ENCODE results near the gene HES7.

The HES7 gene

DNA sequence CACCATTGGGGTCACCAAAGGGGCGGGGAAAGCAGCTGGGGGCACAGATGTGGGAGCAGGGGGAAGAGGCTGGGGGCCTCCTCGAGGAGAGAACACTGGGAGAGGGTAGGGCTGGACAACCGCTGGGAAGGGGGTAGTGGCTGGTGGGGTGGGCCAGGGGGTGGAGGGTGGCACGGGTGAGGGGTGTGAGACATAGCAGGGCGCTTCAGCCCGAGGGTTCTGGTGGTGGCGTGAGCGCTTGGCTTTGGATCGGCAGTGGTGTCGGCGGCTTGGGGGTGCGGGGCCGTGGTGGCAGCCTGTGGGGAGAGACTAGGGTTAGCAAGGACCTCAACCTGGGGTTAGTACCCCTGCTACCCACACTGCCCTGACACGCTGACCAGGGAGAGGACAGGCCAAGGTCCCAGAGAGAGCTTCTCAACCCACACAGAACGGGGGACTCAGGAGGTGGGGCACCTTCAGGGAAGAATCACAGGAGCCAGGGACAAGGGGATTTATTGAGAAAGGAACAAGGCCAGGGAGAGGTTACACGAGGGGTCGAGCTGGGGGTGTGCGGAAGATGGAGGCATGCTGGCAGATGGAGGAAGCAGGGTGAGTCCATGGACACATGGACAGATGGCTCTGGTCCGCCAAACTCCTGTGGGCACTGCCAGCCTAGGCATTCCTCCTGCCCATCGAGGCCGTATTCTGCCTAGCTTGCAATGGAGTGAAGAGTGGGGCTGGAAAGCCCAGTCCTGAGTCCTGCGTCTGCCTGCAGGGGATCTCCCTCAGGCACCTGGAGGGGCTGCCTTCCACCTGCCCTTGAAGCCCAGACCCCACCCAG lies 19.9 kb upstream of the HES7 start:
- in situ Hi-C loops (cut with MboI; ENCODE audit: low sequenced_read_pairs) = no loop called here

GRCh38 chr17:8142887-8143580 lies 19.1 kb upstream of the HES7 start:
- in situ Hi-C loops (cut with MboI; ENCODE audit: low sequenced_read_pairs) = no loop called here

- in situ Hi-C loops (cut with MboI; ENCODE audit: low sequenced_read_pairs) = no loop called here
Measured at GRCh38 chr17:8142158-8142886, 18.4 kb upstream of the HES7 start.

DNA sequence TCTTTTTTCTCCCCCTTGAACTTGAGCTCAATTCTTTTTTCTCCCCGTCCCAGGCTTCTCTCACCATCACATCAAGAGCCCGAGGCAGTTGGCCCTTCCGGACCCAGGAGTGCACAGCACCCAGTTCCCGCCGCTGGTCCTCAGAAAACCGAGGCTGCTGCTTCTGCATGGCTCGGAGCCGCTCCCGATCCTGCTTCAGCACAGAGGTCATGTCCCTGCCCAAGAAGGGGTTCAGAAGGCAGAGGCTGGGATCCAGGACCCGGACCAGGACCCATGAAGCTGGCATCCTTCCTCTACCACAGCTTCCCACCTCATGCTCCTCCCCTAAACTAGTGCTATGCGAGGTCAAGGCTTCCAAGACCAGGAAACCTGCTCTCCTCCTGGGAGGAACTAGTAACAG lies 17.8 kb upstream of the HES7 start:
- in situ Hi-C loops (cut with MboI; ENCODE audit: low sequenced_read_pairs) = no loop called here

- in situ Hi-C loops (cut with MboI; ENCODE audit: low sequenced_read_pairs) = no loop called here
Measured at GRCh38 chr17:8141045-8141444, 17.1 kb upstream of the HES7 start.

DNA sequence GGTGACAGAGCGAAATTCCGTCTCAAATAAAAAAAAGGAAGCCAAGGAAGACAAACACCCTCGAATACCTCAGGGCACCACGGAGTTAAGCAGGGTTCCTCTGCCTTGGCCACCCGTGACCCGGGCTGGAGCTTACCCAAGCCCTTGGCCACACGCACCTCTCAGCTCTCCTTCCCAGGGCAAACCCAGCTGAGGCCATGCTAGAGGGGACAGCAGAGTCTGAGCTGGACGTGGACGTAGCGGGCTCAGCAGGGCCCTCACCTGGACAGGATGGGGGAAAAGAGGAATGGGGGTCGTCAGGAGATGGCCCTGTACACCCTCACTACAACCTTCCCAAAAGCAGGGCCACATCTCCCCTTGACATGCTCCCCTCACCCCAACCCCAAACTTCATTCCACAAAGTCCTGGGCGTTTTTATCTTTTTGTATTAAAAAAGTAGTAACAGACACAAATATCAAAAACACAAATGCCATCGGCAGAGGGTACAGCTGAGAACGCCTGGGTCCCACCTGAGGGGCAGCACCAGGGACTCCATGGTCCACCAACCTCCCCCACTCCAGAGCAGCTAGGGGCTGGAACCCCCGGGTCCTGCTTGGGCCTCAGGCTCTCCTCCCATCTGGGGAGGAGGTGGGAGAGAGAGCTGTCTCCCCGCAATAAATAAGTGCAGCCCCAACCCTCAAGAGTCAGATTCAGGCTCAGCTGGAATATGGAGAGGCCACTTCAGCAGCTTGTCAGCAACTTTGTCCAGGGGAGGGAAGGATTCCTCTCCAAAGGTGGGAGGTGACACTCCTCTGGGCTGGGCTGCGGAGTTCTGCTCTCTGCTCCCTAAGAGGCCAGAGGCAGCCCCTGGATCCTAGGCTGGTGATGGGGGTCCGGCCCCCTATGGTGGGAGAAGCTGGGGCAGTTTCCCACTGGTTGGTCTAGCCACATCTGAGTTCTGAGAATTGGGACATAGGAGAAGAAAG lies 16.4 kb upstream of the HES7 start:
- in situ Hi-C loops (cut with MboI; ENCODE audit: low sequenced_read_pairs) = no loop called here

DNA sequence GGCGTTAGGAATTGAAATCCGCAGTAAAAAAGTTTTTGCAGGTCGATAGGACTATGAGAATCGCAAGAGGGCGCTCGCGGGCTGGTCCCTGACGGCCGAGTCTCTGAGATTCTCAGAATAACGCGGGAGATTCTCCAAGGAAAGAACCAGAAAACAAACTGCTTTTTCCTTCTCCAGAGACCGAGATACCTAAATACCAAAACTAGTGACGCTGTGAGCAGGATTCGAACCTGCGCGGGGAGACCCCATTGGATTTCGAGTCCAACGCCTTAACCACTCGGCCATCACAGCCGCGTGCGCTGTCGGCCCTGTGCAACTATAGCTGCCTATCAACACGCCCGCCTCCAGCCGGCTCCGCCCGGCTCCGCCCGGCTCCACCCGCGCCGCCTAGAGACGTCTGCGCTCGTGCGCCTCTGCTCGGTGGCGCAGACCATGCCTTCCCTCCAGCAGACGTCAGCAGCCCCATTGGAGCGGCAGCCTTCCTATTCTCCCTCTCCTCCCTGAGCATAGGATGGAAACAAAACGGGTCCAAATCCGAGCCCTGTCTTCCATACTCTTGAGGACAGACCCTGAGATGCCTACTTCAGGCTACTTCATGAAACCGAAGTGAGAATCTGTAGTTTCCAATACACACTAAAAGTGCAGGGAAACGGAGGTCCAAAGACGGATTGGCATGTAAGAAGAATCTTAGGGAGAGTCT lies 14.9 kb upstream of the HES7 start:
- in situ Hi-C loops (cut with MboI; ENCODE audit: low sequenced_read_pairs) = no loop called here

DNA sequence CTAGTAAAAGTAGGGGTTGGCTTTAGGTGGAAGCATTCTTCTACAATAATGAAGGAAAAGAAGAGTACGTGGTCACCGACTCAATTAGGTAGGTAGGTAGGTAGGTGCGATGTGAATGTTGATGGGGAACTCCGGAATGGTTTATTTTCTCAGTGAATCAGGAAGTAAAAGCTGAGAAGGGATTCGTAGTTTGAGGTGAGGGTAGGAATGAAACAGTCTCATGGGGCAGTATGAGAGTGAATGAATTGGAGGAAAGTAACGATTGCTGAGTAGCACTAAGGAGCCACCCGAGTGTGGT lies 14.4 kb upstream of the HES7 start:
- in situ Hi-C loops (cut with MboI; ENCODE audit: low sequenced_read_pairs) = no loop called here

DNA sequence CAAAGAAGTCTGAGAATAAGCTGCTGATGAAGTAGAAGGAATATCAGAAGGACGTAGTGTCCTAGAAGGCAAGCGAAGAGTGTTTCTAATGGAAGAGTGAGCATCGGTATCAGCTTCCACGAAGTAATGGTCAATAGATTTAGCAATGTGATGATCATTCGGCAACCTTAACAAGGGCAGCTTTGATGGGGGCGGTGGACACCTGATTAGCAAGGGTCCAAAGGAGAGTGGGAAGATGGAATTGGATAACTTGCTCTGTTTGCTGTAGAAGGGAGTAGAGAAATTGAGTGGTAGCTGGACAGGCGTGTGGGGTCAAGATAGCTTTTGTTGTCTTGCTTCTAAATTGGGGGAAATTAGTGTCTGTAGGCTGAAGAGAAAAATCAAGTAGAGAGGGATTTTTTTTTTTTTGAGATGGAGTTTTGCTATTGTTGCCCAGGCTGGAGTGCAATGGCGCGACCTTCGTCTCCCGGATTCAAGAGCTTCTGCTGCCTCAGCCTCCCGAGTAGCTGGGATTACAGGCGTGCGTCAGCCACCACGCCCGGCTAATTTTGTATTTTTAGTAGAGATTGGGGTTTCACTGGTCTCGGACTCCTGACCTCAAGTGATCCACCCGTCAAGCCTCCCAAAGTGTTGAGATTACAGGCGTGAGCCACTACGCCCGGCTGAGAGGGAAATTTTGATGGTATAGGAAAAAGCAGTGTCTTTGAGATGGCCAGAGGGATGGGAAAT lies 13.9 kb upstream of the HES7 start:
- in situ Hi-C loops (cut with MboI; ENCODE audit: low sequenced_read_pairs) = no loop called here

DNA sequence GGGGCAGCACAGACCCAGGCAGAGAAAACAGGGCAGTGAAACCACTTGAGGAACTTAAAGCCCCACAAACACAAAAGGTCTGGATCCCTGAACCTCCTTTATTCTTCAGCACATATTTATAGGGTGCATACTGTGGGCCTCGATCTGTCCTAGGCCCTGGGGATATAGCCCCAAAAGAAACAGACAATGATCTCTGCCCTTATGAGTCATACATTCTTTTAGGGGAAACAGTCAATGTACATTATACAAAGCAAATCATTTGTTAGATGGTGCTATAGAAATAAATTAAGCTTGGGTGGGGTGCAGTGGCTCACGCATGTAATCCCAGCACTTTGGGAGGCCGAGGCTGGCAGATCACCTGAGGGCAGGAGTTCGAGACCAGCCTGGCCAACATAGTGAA lies 10.0 kb upstream of the HES7 start:
- in situ Hi-C loops (cut with MboI; ENCODE audit: low sequenced_read_pairs) = no loop called here

DNA sequence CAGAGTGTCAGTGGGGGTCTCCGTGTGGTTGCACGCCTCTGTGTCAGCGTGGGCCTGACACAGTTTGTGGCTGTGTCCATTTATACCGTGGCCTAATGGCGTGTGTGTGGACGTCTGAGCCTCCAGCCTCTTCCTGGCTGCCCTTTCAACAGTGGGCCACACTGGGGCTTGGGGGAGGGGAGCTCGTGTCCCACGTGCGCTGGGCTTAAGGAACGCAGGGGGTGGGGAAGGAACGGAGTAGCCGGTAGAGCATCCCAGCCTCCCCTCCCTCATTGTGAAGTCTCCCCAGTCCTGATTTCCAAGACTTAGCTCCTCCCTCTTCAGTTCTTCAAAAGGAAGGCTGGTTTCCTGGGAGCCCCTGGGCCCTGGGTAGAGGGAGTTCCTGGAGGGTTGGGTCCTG lies 9.5 kb upstream of the HES7 start:
- in situ Hi-C loops (cut with MboI; ENCODE audit: low sequenced_read_pairs) = no loop called here

GRCh38 chr17:8131844-8132441 lies 8.0 kb upstream of the HES7 start:
- in situ Hi-C loops (cut with MboI; ENCODE audit: low sequenced_read_pairs) = no loop called here

- in situ Hi-C loops (cut with MboI; ENCODE audit: low sequenced_read_pairs) = no loop called here
Measured at GRCh38 chr17:8128125-8128784, 4.3 kb upstream of the HES7 start.

DNA sequence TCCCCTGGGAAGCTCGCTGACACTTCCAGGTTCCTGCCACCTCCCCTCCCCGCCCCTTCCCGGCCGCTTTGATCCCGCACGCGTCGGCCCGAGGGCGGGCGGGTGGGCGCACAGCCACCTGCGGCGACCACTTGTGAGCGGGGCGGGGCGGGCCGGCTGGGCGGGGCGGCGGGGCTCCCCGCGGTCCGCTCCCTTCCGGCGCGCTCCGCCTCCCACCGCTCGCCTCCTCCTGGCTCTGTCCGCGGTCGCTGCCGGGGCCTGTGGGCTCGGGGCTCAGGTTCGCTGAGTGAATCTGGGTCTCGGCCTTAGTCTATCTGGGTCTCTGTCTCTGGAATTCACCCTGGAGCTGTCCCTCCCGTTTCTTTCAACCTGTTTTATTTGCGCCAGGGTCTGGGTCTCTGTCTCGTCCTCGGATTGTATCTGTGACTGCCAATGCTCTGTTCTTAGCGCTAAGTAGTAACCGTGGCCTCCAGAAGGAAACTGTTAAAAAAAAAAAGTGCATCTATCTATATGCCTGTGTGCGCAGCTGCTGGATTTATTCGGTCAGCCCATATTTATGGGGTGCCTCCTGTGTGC lies 2.7 kb upstream of the HES7 start:
- in situ Hi-C loops (cut with MboI; ENCODE audit: low sequenced_read_pairs) = no loop called here

DNA sequence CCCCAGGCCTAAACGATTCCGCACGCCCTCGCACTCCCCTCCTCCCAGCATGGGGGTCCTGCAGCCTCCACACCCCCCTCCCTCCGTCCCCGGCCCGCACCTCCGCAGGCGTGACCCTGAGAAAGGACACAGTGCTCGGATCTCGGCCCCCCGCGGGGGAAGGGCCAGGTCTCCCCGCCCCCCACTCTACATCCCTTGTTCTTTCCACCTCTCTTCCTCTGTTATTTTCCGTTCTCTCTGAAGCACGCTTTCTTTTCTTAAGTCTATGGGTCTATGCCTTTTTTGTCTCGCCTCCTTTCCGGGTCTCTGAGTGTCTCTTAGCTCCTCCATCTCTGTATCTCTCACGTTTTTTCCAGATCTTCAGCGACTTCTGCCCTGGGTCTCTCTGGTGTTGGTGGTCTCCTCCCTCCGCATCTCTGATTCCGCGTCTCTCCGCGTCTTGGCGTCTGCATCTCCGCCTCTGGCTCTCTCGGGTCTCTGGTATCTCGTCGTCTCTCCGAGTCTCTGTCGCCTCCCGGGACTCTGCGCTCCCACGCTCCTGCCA lies 2.1 kb upstream of the HES7 start:
- in situ Hi-C loops (cut with MboI; ENCODE audit: low sequenced_read_pairs) = no loop called here

GRCh38 chr17:8125154-8125946 lies 1.4 kb upstream of the HES7 start:
- in situ Hi-C loops (cut with MboI; ENCODE audit: low sequenced_read_pairs) = no loop called here

Data from HL-60/S4 (cell line).